Stimulated activated naive CD8-positive, alpha-beta T cell treated with anti-CD3 and anti-CD28 coated beads, Interleukin-15, Interleukin-2, amounts not matched to agents 100 ng/mL and 50 ng/mL, for 24 hours (primary cell): ENCODE results near the gene LAMA3.

Source experiments
- H3K27ac Mint-ChIP-seq: one replicate; pipeline ENCODE4 v1.8.0; 2021; ENCODE audit warnings: mild to moderate bottlenecking, mixed read lengths
- H3K27me3 Mint-ChIP-seq: one replicate; pipeline ENCODE4 v1.8.0; 2021; ENCODE audit warnings: mixed read lengths
- H3K36me3 Mint-ChIP-seq: one replicate; pipeline ENCODE4 v1.8.0; 2021; ENCODE audit warnings: low read depth, mixed read lengths
- H3K4me1 Mint-ChIP-seq: one replicate; pipeline ENCODE4 v1.8.0; 2021; ENCODE audit warnings: low read depth, mixed read lengths
- H3K4me3 Mint-ChIP-seq: one replicate; pipeline ENCODE4 v1.8.0; 2021; ENCODE audit warnings: mild to moderate bottlenecking, mixed read lengths
- H3K9me3 Mint-ChIP-seq: one replicate; pipeline ENCODE4 v1.8.0; 2021; ENCODE audit warnings: mixed read lengths

Gene LAMA3

GRCh38 chr18:23986600-23987359 is 297.5 kb downstream of the LAMA3 start:
- Mint-ChIP-seq H3K36me3 (peaks cover 6% of the 10 kb centered on the region), H3K9me3 (no peaks in the 10 kb centered on the region), H3K4me1 (peaks cover 60% of the 10 kb centered on the region), H3K27ac (peak overlapping the region; percentile 46), H3K4me3 (no peak overlapping the region), H3K27me3 (no peaks in the 10 kb centered on the region)

- Mint-ChIP-seq H3K9me3 (no peaks in the 10 kb centered on the region), H3K4me3 (no peak overlapping the region), H3K36me3 (peaks cover 4% of the 10 kb centered on the region), H3K27ac (no peak overlapping the region), H3K27me3 (no peaks in the 10 kb centered on the region), H3K4me1 (peaks cover 76% of the 10 kb centered on the region)
Observed at GRCh38 chr18:23990474-23991410, 301.5 kb downstream of the LAMA3 start.

- no peaks in the 10 kb centered on the region for H3K27me3 Mint-ChIP-seq
- peak overlapping the region; percentile 32 for H3K27ac Mint-ChIP-seq
- no peaks in the 10 kb centered on the region for H3K36me3 Mint-ChIP-seq
- no peaks in the 10 kb centered on the region for H3K9me3 Mint-ChIP-seq
- H3K4me3 Mint-ChIP-seq: peak overlapping the region; percentile 58
- H3K4me1 Mint-ChIP-seq: peaks cover 61% of the 10 kb centered on the region
Observed at GRCh38 chr18:23992089-23992940, 303.1 kb downstream of the LAMA3 start.

DNA sequence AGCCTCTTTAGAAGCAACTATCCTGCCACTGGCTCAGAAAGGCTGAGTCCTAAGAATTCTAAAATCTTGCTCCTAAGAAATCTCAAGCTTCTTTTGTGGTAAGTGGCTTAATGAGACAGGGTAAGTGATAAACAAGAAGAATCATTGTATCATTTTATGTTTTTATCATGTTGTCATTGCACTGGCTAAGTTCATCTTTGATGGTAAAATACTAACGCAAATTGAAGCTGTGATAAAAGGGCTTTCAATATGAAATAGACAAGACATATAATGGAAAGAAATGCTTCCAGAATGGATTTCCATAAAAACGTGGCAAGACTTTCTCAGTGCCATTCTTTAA is 303.7 kb downstream of the LAMA3 start:
- Mint-ChIP-seq H3K27me3 (no peaks in the 10 kb centered on the region), H3K27ac (peak overlapping the region; percentile 32), H3K4me3 (peak overlapping the region; percentile 58), H3K36me3 (no peaks in the 10 kb centered on the region), H3K9me3 (no peaks in the 10 kb centered on the region), H3K4me1 (peaks cover 56% of the 10 kb centered on the region)

DNA sequence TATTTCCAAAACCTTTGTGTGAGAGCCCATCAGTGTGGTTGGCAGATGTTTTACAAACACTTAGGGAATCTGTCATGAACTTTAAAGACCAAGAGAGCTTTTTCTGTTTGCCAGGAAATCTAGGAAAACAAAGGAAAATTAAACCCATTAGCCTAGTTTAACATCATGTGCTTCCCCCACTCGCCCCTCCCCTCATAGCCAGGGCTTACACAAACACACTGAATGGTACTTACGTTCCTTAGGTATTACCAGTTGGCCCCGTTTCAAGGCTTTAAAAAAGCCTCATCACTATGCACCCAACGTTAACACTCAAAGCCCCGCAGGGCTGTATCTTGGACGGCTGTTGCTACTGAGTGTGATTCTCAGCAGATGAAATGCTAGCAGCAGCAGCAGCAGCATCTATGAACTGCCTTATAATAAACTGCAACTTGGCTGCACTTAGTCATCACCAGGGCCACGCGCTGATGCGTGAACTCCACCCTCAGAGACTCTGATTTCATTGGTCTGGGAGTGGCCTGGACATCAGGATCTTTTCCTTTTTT is 305.2 kb downstream of the LAMA3 start:
- Mint-ChIP-seq H3K4me1 (peaks cover 55% of the 10 kb centered on the region), H3K9me3 (no peaks in the 10 kb centered on the region), H3K27ac (no peak overlapping the region), H3K27me3 (no peaks in the 10 kb centered on the region), H3K4me3 (peak overlapping the region; percentile 57), H3K36me3 (no peaks in the 10 kb centered on the region)

- Mint-ChIP-seq H3K27ac (peak overlapping the region; percentile 26), H3K27me3 (no peaks in the 10 kb centered on the region), H3K4me1 (peaks cover 50% of the 10 kb centered on the region), H3K36me3 (no peaks in the 10 kb centered on the region), H3K9me3 (no peaks in the 10 kb centered on the region), H3K4me3 (no peak overlapping the region)
Observed at GRCh38 chr18:23995180-23995579, 305.9 kb downstream of the LAMA3 start.

DNA sequence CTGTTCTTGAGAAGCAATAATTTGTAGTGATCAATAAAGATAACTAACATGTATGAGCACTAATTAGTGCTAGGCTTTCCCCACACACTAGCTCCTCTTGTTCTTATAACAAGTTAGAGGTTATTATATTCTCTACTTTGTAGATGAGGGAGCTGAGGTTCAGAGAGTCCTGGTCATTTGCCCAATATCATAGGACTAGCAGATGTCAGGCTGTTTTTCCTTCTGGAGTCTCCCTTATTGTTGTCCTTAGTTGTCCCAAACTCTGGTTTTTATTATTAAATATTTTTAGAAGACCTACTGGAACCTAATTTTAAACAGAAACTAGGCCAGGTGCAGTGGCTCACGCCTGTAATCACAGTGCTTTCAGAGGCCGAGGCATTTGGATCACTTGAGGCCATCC is 308.8 kb downstream of the LAMA3 start:
- Mint-ChIP-seq H3K27me3 (no peaks in the 10 kb centered on the region), H3K27ac (no peak overlapping the region), H3K4me1 (peaks cover 47% of the 10 kb centered on the region), H3K4me3 (no peak overlapping the region), H3K9me3 (no peaks in the 10 kb centered on the region), H3K36me3 (no peaks in the 10 kb centered on the region)

GRCh38 chr18:23998820-23999219 is 309.6 kb downstream of the LAMA3 start:
- Mint-ChIP-seq H3K36me3 (no peaks in the 10 kb centered on the region), H3K4me3 (no peak overlapping the region), H3K27me3 (no peaks in the 10 kb centered on the region), H3K4me1 (peaks cover 48% of the 10 kb centered on the region), H3K27ac (no peak overlapping the region), H3K9me3 (no peaks in the 10 kb centered on the region)

GRCh38 chr18:24000613-24001490 is 311.6 kb downstream of the LAMA3 start:
- Mint-ChIP-seq H3K4me1 (peaks cover 48% of the 10 kb centered on the region), H3K27ac (peak overlapping the region; percentile 56), H3K36me3 (no peaks in the 10 kb centered on the region), H3K4me3 (no peak overlapping the region), H3K27me3 (no peaks in the 10 kb centered on the region), H3K9me3 (no peaks in the 10 kb centered on the region)

GRCh38 chr18:24002479-24002878 is 313.2 kb downstream of the LAMA3 start:
- Mint-ChIP-seq H3K4me3 (no peak overlapping the region), H3K27ac (no peak overlapping the region), H3K9me3 (no peaks in the 10 kb centered on the region), H3K36me3 (no peaks in the 10 kb centered on the region), H3K27me3 (no peaks in the 10 kb centered on the region), H3K4me1 (peaks cover 52% of the 10 kb centered on the region)

DNA sequence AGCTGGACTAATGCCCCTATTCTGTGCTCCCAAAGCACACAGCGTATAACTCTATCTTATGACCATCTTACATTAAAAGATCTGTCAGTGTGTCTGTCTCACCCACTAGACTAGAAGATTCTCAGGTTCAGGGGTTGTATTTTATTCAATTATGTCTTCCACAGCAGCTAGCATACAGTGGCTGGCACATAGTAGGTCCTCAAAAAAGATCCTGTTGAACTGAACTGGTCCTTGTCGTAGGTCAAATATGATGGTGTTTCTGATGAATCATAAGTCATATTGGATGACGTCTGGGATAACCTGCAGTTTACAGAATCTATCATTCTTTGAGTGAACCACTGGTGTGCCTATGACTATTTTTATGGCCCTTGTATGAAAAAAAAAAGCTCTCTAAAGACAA is 314.0 kb downstream of the LAMA3 start:
- no peak overlapping the region for H3K4me3 Mint-ChIP-seq
- no peak overlapping the region for H3K27ac Mint-ChIP-seq

DNA sequence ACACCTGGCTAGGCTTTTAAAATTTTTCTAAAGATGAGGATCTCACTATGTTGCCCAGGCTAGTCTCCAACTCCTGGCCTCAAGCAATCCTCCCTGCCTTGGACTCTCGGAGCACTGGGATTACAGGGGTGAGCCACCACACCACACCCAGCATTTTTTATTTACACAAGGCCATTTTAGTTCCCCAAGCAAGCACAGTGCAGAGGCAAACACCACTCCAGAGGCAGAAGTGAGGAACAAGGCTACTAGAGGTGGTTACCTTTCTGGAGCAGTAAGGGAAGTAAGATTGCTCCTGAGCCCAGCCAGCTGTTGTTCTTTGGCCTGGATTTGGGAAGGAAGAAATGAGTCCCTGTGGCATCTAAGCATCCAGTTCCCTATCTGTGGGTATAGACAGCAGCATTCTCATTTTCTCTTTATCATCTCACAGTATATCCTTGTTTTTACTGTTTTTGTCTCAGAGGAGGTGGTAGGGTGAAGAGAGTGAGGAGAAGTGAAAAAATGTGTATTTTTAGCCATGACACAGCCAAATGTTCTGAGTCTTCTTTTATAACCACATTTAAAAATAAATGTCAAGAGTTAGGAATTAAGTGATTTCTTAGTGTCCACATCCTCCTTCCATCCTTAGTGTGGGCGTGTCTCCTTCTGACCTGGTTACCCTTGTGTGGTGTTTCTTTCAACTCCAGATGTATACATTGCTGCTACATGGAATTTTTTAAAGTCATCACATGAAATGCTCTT is 314.8 kb downstream of the LAMA3 start:
- no peaks in the 10 kb centered on the region for H3K27me3 Mint-ChIP-seq
- no peaks in the 10 kb centered on the region for H3K36me3 Mint-ChIP-seq
- H3K27ac Mint-ChIP-seq: no peak overlapping the region
- no peaks in the 10 kb centered on the region for H3K9me3 Mint-ChIP-seq
- H3K4me3 Mint-ChIP-seq: no peak overlapping the region
- H3K4me1 Mint-ChIP-seq: peaks cover 62% of the 10 kb centered on the region

More for the DNA sequence above, 314.0 kb downstream of the LAMA3 start:
- H3K36me3 Mint-ChIP-seq: no peaks in the 10 kb centered on the region
- no peaks in the 10 kb centered on the region for H3K9me3 Mint-ChIP-seq
- H3K27me3 Mint-ChIP-seq: no peaks in the 10 kb centered on the region
- H3K4me1 Mint-ChIP-seq: peaks cover 57% of the 10 kb centered on the region
